ENCODE measurements around the gene ZNF791.

Gene ZNF791

GRCh38 chr19:12669270-12670158 lies 58.8 kb downstream of the ZNF791 start:
- DNase-seq = peak; percentile 61
- H3K27ac ChIP-seq = peak overlapping the region; percentile 96
- in situ Hi-C loops (cut with HindIII; ENCODE audit: low pct_ligation_motif_present, low sequenced_read_pairs) = no loop called here
- TF ChIP-seq CTCF (IDR thresholded peaks at IDR 0.05; ENCODE audit: low read depth, low read length, missing control alignments) = peak; percentile 11
- H3K36me3 ChIP-seq (replicated peaks) = peaks cover 23% of the 10 kb centered on the region
- H3K4me3 ChIP-seq (ENCODE audit: low read depth, low read length) = peak overlapping the region; percentile 96
- no peaks in the 10 kb centered on the region for H3K27me3 ChIP-seq (replicated peaks)

DNA sequence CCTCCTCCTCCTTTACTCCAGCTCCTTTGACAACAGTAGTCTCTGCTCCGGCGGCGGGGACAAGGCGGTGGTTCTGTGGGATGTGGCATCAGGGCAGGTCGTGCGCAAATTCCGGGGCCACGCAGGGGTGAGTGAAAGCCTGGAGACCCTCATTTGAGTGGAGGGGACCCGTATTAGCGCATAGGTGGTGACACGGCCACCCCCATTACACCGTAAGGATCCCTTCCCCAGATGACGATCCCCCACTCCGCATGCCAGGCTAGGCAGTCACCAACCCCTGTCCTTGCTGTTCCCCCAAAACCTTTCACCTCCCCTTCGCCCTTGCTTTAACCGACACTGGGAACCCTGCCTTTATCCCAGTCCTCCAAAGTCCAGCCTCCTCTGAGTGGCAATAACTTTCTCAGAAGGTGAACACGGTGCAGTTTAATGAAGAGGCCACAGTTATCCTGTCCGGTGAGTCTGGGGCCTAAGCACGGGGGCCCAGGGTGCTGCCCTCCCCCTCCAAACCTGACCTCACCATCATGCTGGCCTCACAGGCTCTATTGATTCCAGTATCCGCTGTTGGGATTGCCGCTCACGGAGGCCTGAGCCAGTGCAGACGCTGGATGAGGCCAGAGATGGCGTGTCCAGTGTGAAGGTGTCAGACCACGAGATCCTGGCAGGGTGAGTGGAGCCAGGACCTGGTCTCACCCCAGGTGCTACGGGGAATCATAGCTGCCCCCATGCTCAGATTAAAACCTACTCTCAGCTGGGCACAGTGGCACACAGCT lies 59.6 kb downstream of the ZNF791 start:
- peaks cover 26% of the 10 kb centered on the region for H3K36me3 ChIP-seq (replicated peaks)
- DNase-seq = no peak
- no peak overlapping the region for H3K27ac ChIP-seq
- TF ChIP-seq CTCF (IDR thresholded peaks at IDR 0.05; ENCODE audit: low read depth, low read length, missing control alignments) = no peak
- peak overlapping the region; percentile 96 for H3K4me3 ChIP-seq (ENCODE audit: low read depth, low read length)
- no peaks in the 10 kb centered on the region for H3K27me3 ChIP-seq (replicated peaks)
- in situ Hi-C loops (cut with HindIII; ENCODE audit: low pct_ligation_motif_present, low sequenced_read_pairs) = no loop called here

- H3K4me3 ChIP-seq (ENCODE audit: low read depth, low read length) = no peak overlapping the region
- DNase-seq = no peak
- no peak overlapping the region for H3K27ac ChIP-seq
- in situ Hi-C loops (cut with HindIII; ENCODE audit: low pct_ligation_motif_present, low sequenced_read_pairs) = no loop called here
- no peak for TF ChIP-seq CTCF (IDR thresholded peaks at IDR 0.05; ENCODE audit: low read depth, low read length, missing control alignments)
- H3K27me3 ChIP-seq (replicated peaks) = no peaks in the 10 kb centered on the region
- peaks cover 42% of the 10 kb centered on the region for H3K36me3 ChIP-seq (replicated peaks)
Observed at GRCh38 chr19:12672744-12673143, 62.0 kb downstream of the ZNF791 start.

DNA sequence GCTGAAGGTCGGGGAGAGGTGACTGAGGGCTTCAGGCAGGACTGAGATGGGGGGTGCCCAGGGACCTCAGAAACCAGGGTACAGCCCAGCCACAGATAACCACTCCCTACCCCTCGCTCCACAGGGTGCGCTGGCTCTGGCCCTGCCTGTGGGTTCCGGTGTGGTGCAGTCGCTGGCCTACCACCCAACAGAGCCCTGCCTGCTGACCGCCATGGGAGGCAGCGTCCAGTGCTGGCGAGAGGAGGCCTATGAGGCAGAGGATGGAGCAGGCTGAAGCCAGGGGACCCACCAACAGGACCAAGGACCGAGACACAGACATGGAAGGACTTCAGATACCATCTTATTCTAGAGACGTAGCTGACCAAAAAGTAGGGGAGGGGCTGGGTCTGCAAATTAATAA lies 64.7 kb downstream of the ZNF791 start:
- H3K36me3 ChIP-seq (replicated peaks) = peaks cover 53% of the 10 kb centered on the region
- no peak overlapping the region for H3K27ac ChIP-seq
- H3K4me3 ChIP-seq (ENCODE audit: low read depth, low read length) = no peak overlapping the region
- TF ChIP-seq CTCF (IDR thresholded peaks at IDR 0.05; ENCODE audit: low read depth, low read length, missing control alignments) = no peak
- no peaks in the 10 kb centered on the region for H3K27me3 ChIP-seq (replicated peaks)
- no peak for DNase-seq
- in situ Hi-C loops (cut with HindIII; ENCODE audit: low pct_ligation_motif_present, low sequenced_read_pairs) = no loop called here

- in situ Hi-C loops (cut with HindIII; ENCODE audit: low pct_ligation_motif_present, low sequenced_read_pairs) = no loop called here
- peaks cover 51% of the 10 kb centered on the region for H3K36me3 ChIP-seq (replicated peaks)
Observed at GRCh38 chr19:12675940-12676339, 65.2 kb downstream of the ZNF791 start.

More at GRCh38 chr19:12675940-12676339, 65.2 kb downstream of the ZNF791 start:
- H3K27me3 ChIP-seq (replicated peaks) = no peaks in the 10 kb centered on the region
- H3K4me3 ChIP-seq (ENCODE audit: low read depth, low read length) = no peak overlapping the region
- no peak for DNase-seq
- TF ChIP-seq CTCF (IDR thresholded peaks at IDR 0.05; ENCODE audit: low read depth, low read length, missing control alignments) = no peak
- no peak overlapping the region for H3K27ac ChIP-seq
